SK-N-DZ (cell line): ENCODE measurements around the gene ZNF512B. TPM values are rescaled to one million over a fixed set of nuclear protein-coding genes. Genes with fewer than 3 reads are reported as not detected.
"Not testable (repeated sequence)": the region's sequence is repeated elsewhere in the genome, so short reads cannot be mapped to it uniquely, and the experiment has no call there.

ENCODE experiments used
- DNase-seq: peaks from one replicate; pipeline ENCODE4 v3.0.0-alpha.2; 2015; ENCODE audit warnings: low spot score
- polyA plus RNA-seq, 2 experiments: library from polyadenylated mRNA; depleted of rRNA; stranded (reverse); fragments of >200 nt; gene quantifications; 2 replicates each; pipeline ENCODE4 v1.2.3, GENCODE V29; 2014

ZNF512B gene
- 23.6 and 26.7 TPM in 2 replicates for polyA plus RNA-seq (2014; cell fraction: cytosol; rRNA removed)
- polyA plus RNA-seq (2014; cell fraction: nucleus; rRNA removed) = 70.8 and 86.4 TPM in 2 replicates

- no peak for DNase-seq
Measured at GRCh38 chr20:63969838-63970713, at the start of gene ZNF512B. TSS of gene ZNF512B (minus strand) at chr20:63969930. CDS start at chr20:63967950, 1,980 bp downstream.

DNA sequence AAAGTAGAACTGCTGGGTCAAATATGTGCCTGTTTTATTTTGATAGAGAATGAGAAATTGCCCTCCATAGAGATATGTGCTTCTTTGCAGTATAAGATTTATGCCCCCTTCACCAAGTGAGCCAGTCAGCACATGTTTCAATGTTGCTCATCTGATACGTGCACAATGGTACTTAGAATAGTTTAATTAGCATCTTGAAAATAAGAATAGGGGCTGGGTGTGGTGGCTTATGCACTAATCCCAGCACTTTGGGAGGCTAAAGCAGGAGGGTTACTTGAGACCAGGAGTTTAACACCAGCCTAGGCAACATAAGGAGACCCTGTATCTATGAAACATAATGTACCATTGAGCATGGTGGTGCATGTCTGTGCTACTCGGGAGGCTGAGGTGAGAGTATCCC, 45.9 kb upstream of the ZNF512B start:
- no peak for DNase-seq

GRCh38 chr20:64012385-64013154, 42.8 kb upstream of the ZNF512B start:
- not testable (repeated sequence) for DNase-seq

DNA sequence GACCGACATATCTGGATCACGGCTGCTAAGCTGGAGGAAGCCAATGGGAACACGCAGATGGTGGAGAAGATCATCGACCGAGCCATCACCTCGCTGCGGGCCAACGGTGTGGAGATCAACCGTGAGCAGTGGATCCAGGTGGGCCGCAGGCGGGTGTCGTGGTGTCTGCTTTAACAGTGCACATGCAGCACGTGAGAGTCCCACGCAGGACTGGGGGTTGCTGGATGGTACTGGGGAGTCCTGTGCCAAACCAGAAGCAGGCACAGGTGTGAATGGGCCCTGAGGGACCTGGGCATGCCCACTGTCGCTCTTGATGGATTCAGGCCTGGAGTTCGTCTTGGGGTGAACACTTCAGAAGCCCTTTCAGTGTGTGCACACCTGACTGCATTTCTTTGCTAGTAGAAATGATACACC, 41.6 kb upstream of the ZNF512B start:
- DNase-seq = no peak

DNA sequence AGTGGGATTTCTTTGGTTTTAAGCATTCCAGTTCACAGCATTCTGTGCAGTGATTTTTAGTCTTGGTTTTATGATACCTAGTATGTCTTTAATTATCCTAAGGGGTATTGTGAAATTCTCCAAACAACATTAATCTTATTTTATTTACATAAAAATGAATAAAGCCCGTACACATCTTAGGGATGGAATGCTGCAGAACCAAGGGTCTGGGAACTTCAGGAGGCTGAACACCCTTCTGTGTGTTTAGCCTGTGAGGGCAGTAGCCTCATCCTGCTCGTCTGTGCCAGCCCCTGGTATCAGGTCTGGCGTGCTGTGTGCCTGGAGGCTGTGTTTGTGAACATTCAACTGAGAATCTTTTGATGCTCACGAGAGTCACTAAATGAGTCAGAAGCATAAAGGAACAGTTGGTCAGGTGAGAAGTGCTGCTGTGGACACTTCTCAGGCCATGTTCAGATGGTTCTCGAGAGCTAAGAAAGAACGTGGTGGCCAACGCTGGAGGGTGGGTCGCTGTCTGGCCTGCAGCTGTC, 41.0 kb upstream of the ZNF512B start:
- DNase-seq = no peak

- no peak for DNase-seq
Measured at GRCh38 chr20:64009811-64010387, 40.2 kb upstream of the ZNF512B start.

GRCh38 chr20:64006902-64007301, 37.2 kb upstream of the ZNF512B start:
- no peak for DNase-seq

GRCh38 chr20:64006490-64006889, 36.8 kb upstream of the ZNF512B start:
- no peak for DNase-seq

DNA sequence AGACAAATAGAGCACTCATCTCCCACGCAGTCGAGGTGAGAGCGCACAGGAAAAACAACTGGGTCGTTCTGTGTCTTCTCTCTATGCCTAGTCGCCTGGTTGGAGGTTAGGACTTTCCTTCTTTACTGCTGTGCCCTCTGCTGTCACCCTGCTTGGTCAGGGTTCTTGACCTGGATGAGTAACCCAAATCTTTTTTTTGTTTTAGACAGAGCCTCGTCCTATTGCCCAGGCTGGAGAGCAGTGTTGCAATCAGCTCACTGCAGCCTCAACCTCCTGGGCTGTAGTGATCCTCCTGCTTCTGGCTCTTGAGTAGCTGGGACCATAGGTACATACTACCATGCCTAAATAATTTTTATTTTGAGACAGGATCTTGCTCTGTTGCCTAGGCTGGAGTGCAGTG, 35.7 kb upstream of the ZNF512B start:
- DNase-seq = no peak

DNA sequence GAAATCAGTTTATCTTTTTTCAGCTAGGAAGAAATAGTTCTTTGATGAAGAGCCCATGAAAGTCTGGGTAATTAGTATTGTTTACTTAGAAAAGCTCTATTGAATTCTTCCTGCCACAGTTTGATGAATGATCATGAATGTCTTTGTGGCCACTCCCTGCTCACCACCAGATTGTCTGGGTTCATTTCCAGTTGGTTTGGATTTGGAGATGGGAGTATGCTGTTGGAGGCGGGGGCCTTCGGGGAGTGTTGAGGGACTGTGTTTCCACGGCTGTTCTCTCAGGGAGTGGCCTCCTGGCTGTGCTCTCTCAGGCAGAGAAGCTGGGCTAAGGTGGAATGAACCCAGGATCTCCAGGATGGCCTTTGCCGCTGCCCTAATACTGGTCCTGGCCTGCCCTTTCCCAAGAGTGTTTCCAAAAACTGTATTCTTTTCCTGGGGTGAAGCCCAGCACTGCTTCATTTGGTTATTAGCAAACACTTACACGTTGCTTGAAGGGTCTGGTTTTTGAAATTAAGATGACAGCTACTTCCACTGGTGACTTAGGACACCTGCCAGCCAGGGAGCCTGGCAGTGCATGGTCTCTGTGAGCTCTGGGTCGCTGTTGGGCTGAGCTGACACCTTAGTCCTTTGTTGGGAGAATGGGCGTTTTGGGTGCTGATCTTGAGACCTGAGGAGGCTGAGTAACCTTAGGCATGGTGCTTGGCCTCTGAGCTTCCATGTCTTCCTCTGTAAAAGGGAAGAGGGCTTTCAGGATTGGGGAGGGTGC, 34.4 kb upstream of the ZNF512B start:
- no peak for DNase-seq

GRCh38 chr20:64001607-64002011, 31.9 kb upstream of the ZNF512B start:
- no peak for DNase-seq

- no peak for DNase-seq
Measured at GRCh38 chr20:64000906-64001305, 31.2 kb upstream of the ZNF512B start.

DNA sequence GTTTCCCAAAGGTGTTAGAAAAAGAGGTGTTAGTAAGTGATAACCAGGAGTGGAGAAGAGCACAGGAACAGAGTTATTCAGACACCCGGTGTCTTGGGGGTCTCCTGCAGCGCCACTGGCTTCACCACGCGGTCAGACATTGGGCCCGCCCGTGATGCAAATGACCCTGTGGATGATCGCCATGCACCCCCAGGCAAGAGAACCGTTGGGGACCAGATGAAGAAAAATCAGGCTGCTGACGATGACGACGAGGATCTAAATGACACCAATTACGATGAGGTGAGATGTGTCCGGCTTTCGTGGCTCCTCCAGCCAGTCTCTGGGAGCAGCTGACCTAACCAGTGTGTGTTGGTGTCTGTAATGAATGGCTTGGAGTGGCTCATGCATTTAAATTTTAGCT, 13.2 kb upstream of the ZNF512B start:
- DNase-seq = no peak

DNA sequence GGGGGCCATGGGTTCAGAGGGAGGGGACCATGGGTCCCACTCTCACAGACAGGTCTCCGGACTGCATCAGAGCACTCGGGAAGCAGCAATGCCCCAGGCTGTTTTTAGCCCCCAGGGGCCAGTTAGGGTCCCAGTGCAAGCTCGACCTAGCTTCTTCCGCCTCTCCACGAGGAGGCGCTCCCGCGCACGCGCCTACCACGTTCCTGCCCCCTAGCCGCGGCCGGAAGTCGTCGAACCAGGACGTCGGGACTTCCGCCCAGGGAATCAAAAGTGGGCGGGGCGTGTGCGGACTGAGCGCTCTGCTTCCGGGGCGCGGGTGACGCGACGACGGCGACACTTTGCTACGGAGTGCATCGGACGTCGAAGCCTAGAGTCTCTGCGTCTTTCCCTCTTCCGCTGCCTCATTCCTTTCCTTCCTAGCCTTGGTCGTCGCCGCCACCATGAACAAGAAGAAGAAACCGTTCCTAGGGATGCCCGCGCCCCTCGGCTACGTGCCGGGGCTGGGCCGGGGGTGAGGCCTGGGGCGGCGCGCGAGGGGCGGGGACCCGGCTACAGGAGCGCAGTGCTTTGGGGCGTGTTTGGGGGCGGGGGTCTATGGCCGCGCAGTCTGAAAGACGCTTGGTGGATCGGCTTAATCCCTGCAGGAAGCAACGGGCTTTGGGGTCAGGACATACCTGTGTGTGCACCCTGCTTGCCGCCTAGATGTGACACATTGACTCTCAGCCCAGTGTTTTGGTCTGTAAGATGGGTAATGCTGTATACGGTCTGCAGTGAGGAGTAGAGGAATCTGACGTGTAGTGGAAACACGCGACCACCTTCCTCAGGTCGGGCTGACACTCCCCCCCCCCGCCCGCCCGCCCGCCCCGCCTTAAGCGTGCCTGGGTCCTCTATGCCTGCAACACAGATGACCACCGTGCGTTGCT, 11.3 kb upstream of the ZNF512B start, which contains the start of gene PRPF6:
Gene PRPF6 (plus strand): TSS at position 327 of the 923 bp plus-strand sequence. CDS start 114 bp downstream, at position 441.
- DNase-seq = peak; percentile 99

DNA sequence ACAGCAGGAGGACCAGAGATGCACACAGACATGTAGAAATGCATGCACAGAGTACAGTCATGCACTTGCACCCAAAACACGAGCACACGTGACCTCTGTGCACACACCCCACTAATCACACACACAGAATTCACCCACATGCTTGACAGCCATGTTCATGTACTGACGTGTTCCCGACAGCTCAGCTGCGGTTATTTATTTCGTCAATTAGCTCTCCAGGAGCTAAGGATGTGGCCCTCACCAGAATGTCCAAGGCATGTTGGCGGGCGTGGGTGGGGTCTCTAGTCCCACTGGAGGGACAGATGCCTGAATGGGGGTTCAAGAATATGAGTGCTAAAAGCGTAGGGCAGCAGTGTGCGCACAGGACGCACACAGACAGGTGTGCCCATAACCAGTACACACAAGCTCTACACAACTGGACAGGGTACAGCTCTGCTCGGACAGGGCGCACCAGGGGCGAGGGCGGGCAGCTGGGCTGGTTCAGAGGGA, 10.6 kb upstream of the ZNF512B start:
- DNase-seq = no peak

- peak; percentile 75 for DNase-seq
Measured at GRCh38 chr20:63979557-63980316, 10.0 kb upstream of the ZNF512B start, which contains the start of gene SAMD10. TSS of gene SAMD10 (minus strand) at chr20:63979642. CDS start at chr20:63979467, 175 bp downstream.

DNA sequence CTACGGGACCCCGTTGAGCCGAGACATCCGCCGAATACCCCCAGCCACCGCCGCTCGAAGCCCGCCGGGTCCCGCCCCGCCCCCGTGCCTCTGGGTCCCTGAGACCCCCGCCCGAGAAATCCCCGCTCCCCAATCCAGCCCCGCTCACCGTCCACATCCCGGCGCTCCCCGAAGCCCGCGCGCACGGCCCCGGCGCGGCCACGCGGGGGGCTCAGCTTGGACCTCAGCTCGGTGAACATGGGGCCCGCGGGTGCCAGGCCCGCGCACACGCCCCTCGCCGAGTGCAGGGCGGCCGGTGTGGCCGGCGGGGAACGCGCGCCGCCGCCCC, 9.5 kb upstream of the ZNF512B start:
- no peak for DNase-seq

GRCh38 chr20:63978319-63979228, 8.8 kb upstream of the ZNF512B start:
- DNase-seq = peak; percentile 67
